ENCODE measurements around the gene HTRA3.

Gene HTRA3

GRCh38 chr4:8312976-8313375, 43.4 kb downstream of the HTRA3 start (continued):
- TF ChIP-seq GLIS3 (CRISPR knock-in tag; IDR thresholded peaks at IDR 0.05): no peak
- no peak for TF ChIP-seq ZNF70 (CRISPR knock-in tag; IDR thresholded peaks at IDR 0.05)
- TF ChIP-seq ESRRG (CRISPR knock-in tag; IDR thresholded peaks at IDR 0.05): no peak
- no peak for TF ChIP-seq ISL1 (CRISPR knock-in tag; IDR thresholded peaks at IDR 0.05)

- no peak for ATAC-seq
- TF ChIP-seq OSR1 (CRISPR knock-in tag; IDR thresholded peaks at IDR 0.05) (no peak), RARB (CRISPR knock-in tag; IDR thresholded peaks at IDR 0.05) (no peak), CSDC2 (CRISPR knock-in tag; IDR thresholded peaks at IDR 0.05) (no peak), TCF4 (CRISPR knock-in tag; IDR thresholded peaks at IDR 0.05; ENCODE audit: borderline replicate concordance) (no peak)
These were observed 45.2 kb downstream of the HTRA3 start for GRCh38 chr4:8314691-8315255.

GRCh38 chr4:8315435-8316250, 46.1 kb downstream of the HTRA3 start:
- ATAC-seq: peak; percentile 97
- no peak for TF ChIP-seq OSR1 (CRISPR knock-in tag; IDR thresholded peaks at IDR 0.05)
- TF ChIP-seq SNAI2 (CRISPR knock-in tag; IDR thresholded peaks at IDR 0.05): 0 out of 2 replicates have a peak, but pooled peaks have one; percentile 22

GRCh38 chr4:8316251-8316771, 46.8 kb downstream of the HTRA3 start:
- peak; percentile 75 for ATAC-seq
- TF ChIP-seq POU6F1 (CRISPR knock-in tag; IDR thresholded peaks at IDR 0.05; ENCODE audit: borderline replicate concordance, low read depth) (no peak), ZNF565 (CRISPR knock-in tag; conservative IDR thresholded peaks at IDR 0.05; ENCODE audit: low read depth) (no peak), CSDC2 (CRISPR knock-in tag; IDR thresholded peaks at IDR 0.05) (no peak), TSHZ2 (CRISPR knock-in tag; IDR thresholded peaks at IDR 0.05) (no peak), GLIS3 (CRISPR knock-in tag; IDR thresholded peaks at IDR 0.05) (no peak), ZFP3 (CRISPR knock-in tag; IDR thresholded peaks at IDR 0.05) (no peak), ZFP30 (CRISPR knock-in tag; IDR thresholded peaks at IDR 0.05) (no peak), TCF4 (CRISPR knock-in tag; IDR thresholded peaks at IDR 0.05; ENCODE audit: borderline replicate concordance) (no peak), PPARA (CRISPR knock-in tag; IDR thresholded peaks at IDR 0.05; ENCODE audit: borderline replicate concordance) (no peak), RARB (CRISPR knock-in tag; IDR thresholded peaks at IDR 0.05) (no peak), OSR1 (CRISPR knock-in tag; IDR thresholded peaks at IDR 0.05) (no peak), PATZ1 (CRISPR knock-in tag; IDR thresholded peaks at IDR 0.05; ENCODE audit: borderline replicate concordance) (no peak), TOX (CRISPR knock-in tag; IDR thresholded peaks at IDR 0.05; ENCODE audit: borderline replicate concordance) (no peak), ARNTL (CRISPR knock-in tag; IDR thresholded peaks at IDR 0.05; ENCODE audit: borderline replicate concordance, low read depth) (no peak), ISL1 (CRISPR knock-in tag; IDR thresholded peaks at IDR 0.05) (no peak), CREB5 (CRISPR knock-in tag; IDR thresholded peaks at IDR 0.05; ENCODE audit: low read depth) (no peak), ZNF70 (CRISPR knock-in tag; IDR thresholded peaks at IDR 0.05) (no peak), ZNF8 (CRISPR knock-in tag; IDR thresholded peaks at IDR 0.05) (no peak), ESRRG (CRISPR knock-in tag; IDR thresholded peaks at IDR 0.05) (no peak)

Measured in SK-N-SH treated with all-trans-retinoic acid at 6 μM for 48 hours (cell line).